Osteoblast (primary cell): ENCODE results near the gene RBM38. TPM values are rescaled to one million over a fixed set of nuclear protein-coding genes. Genes with fewer than 3 reads are reported as not detected.
"Not testable (repeated sequence)": the region's sequence is repeated elsewhere in the genome, so short reads cannot be mapped to it uniquely, and the experiment has no call there.

Experiments used
- DNase-seq: peaks from one replicate; pipeline ENCODE4 v3.0.0; 2011; ENCODE audit warnings: low spot score, mixed read lengths; ENCODE audit not compliant: insufficient read length; ENCODE audit errors: missing footprints
- H2AFZ ChIP-seq: 2 replicates; pipeline ENCODE4 v1.6.0; 2011; ENCODE audit warnings: mild to moderate bottlenecking, low read length
- H3K27ac ChIP-seq: 2 replicates; pipeline ENCODE4 v1.5.1; 2011; ENCODE audit warnings: mild to moderate bottlenecking, low read depth, low read length, moderate library complexity
- H3K27me3 ChIP-seq: 2 replicates; pipeline ENCODE4 v1.6.0; 2012; ENCODE audit warnings: mild to moderate bottlenecking, control low read depth, inconsistent platforms, low read length, moderate library complexity; ENCODE audit not compliant: insufficient read depth
- H3K36me3 ChIP-seq: 2 replicates; pipeline ENCODE4 v1.5.1; 2011; ENCODE audit warnings: mild to moderate bottlenecking, low read length, control low read depth, moderate library complexity; ENCODE audit not compliant: insufficient read depth
- H3K4me1 ChIP-seq: 2 replicates; pipeline ENCODE4 v1.5.1; 2011; ENCODE audit warnings: mild to moderate bottlenecking, low read length, control low read depth, moderate library complexity; ENCODE audit not compliant: insufficient read depth
- H3K4me2 ChIP-seq: 2 replicates; pipeline ENCODE4 v1.6.0; 2011; ENCODE audit warnings: mild to moderate bottlenecking, low read length; ENCODE audit not compliant: insufficient read depth
- H3K4me3 ChIP-seq: fragments of 200-600 bp; sonication (generic); 3 replicates; pipeline ENCODE4 v1.5.1; 2012; ENCODE audit warnings: mild to moderate bottlenecking, low read length, inconsistent platforms; ENCODE audit not compliant: insufficient read depth
- H3K79me2 ChIP-seq: 2 replicates; pipeline ENCODE4 v1.6.0; 2012; ENCODE audit warnings: mild to moderate bottlenecking, low read length, control low read depth, inconsistent platforms; ENCODE audit not compliant: insufficient read depth
- H3K9me3 ChIP-seq: 2 replicates; pipeline ENCODE4 v1.5.1; 2011; ENCODE audit warnings: low read depth, low read length, control low read depth
- H4K20me1 ChIP-seq: 2 replicates; pipeline ENCODE4 v1.6.0; 2012; ENCODE audit warnings: mild to moderate bottlenecking, low read length, control low read depth; ENCODE audit not compliant: insufficient read depth
- CTCF ChIP-seq: IDR thresholded peaks from 2 replicates; pipeline ENCODE4 v1.5.1; 2011; ENCODE audit warnings: mild to moderate bottlenecking, low read depth, low read length, moderate library complexity; ENCODE audit errors: extremely low read depth
- total RNA-seq: library from RNA; depleted of rRNA; stranded (reverse); fragments of >200 nt; gene quantifications from 2 replicates; pipeline ENCODE4 v1.2.3, GENCODE V29; 2012

The RBM38 gene
- total RNA-seq, 1 donor, result 2.9 TPM

- no peak for DNase-seq
- peaks cover 15% of the 10 kb centered on the region for H3K4me1 ChIP-seq
- H3K4me3 ChIP-seq, result no peak overlapping the region
- no peak for TF ChIP-seq CTCF
- H3K27ac ChIP-seq, result no peak overlapping the region
- no peaks in the 10 kb centered on the region for H3K36me3 ChIP-seq
- H3K4me2 ChIP-seq, result no peak overlapping the region
- H3K79me2 ChIP-seq, result peaks cover 14% of the 10 kb centered on the region
- H3K27me3 ChIP-seq, result no peaks in the 10 kb centered on the region
- H4K20me1 ChIP-seq, result peaks cover 5% of the 10 kb centered on the region
- H3K9me3 ChIP-seq, result no peaks in the 10 kb centered on the region
- no peak overlapping the region for H2AFZ ChIP-seq
Measured at GRCh38 chr20:57347393-57347792, 43.8 kb upstream of the RBM38 start.

- H3K27ac ChIP-seq, result not testable (repeated sequence)
Measured at GRCh38 chr20:57348200-57348921, 42.8 kb upstream of the RBM38 start.

GRCh38 chr20:57348922-57349574 is 42.1 kb upstream of the RBM38 start:
- H3K27me3 ChIP-seq, H3K4me3 ChIP-seq: not testable (repeated sequence)

More at GRCh38 chr20:57348200-57348921, 42.8 kb upstream of the RBM38 start:
- not testable (repeated sequence) for H3K36me3 ChIP-seq, DNase-seq, H3K4me2 ChIP-seq, H3K4me3 ChIP-seq, H2AFZ ChIP-seq, H3K27me3 ChIP-seq, H3K9me3 ChIP-seq
- Histone ChIP-seq H3K79me2 (peaks cover 24% of the 10 kb centered on the region), H4K20me1 (peaks cover 13% of the 10 kb centered on the region), H3K4me1 (peaks cover 19% of the 10 kb centered on the region)

GRCh38 chr20:57350081-57350710 is 41.0 kb upstream of the RBM38 start:
- Histone ChIP-seq H3K27me3 (no peaks in the 10 kb centered on the region), H3K4me2 (no peak overlapping the region), H3K27ac (no peak overlapping the region), H3K36me3 (peaks cover 18% of the 10 kb centered on the region), H3K9me3 (no peaks in the 10 kb centered on the region), H3K4me3 (no peak overlapping the region), H3K79me2 (peaks cover 39% of the 10 kb centered on the region), H3K4me1 (peaks cover 19% of the 10 kb centered on the region), H4K20me1 (peaks cover 13% of the 10 kb centered on the region), H2AFZ (peak overlapping the region; percentile 60)
- DNase-seq, result peak; percentile 62
- no peak for TF ChIP-seq CTCF

More at GRCh38 chr20:57348922-57349574, 42.1 kb upstream of the RBM38 start:
- not testable (repeated sequence) for H3K27ac ChIP-seq, H3K9me3 ChIP-seq, H3K36me3 ChIP-seq, DNase-seq, H2AFZ ChIP-seq, H3K4me2 ChIP-seq
- peaks cover 13% of the 10 kb centered on the region for H4K20me1 ChIP-seq
- peaks cover 19% of the 10 kb centered on the region for H3K4me1 ChIP-seq
- H3K79me2 ChIP-seq, result peaks cover 30% of the 10 kb centered on the region

GRCh38 chr20:57350726-57351041 is 40.5 kb upstream of the RBM38 start:
- Histone ChIP-seq H3K4me3 (peak overlapping the region; percentile 72), H3K36me3 (peaks cover 23% of the 10 kb centered on the region), H3K4me1 (peaks cover 19% of the 10 kb centered on the region), H3K79me2 (peaks cover 43% of the 10 kb centered on the region), H3K27ac (peak overlapping the region; percentile 66), H4K20me1 (peaks cover 13% of the 10 kb centered on the region), H3K4me2 (peak overlapping the region; percentile 88), H2AFZ (peak overlapping the region; percentile 39)
- not testable (repeated sequence) for H3K27me3 ChIP-seq, DNase-seq, H3K9me3 ChIP-seq
